ENCODE data around the gene TPPP.
A peak's percentile ranks its signal among the peaks of the same experiment; 100 is the strongest.
"Not testable (repeated sequence)": the region's sequence is repeated elsewhere in the genome, so short reads cannot be mapped to it uniquely, and the experiment has no call there.

The TPPP gene

DNA sequence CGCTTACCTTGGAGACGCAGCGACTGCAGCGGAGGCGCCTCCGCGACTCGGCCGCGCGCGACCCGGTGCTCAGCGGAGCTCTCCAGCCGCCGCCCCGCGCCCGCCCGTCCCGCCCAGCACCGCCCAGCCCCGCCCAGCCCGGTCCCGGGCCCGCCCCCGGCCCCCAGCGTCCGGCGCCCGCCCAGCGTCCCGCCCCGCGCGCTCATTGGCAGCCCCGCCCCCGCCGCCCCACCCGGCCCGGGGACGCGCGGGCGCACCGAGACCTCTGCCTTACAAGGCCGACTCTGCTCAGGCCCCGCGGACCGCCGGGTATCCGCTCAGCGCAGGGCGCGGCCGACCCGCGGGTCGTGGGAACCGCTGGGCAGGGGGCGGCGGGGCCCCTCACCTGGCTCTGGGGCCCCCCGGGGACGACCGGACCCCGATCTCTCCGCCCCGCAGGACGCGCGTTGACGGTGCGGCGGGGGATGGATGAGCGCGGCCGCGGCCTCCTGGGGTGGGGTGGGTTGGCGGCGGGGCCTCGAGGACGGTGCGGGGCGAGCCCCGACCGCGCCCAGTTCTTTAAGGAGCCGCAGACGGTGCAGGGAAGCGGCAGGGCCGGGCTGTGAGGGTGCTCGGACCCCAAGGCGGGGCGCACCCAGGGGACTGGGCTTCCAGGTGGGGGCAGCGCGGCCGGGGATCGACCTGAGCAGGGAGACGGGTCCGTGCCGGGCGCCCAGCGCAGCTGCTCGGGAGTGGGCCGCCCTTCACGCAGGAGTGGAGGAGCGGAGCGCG lies at the start of gene TPPP:
TPPP (minus strand) TSS at position 82 of the 771 bp plus-strand sequence. CDS start 15,292 bp downstream, outside the sequence.
- peak; percentile 54 to 60 for DNase-seq (ENCODE audit: low read depth in 2 of 2)

DNA sequence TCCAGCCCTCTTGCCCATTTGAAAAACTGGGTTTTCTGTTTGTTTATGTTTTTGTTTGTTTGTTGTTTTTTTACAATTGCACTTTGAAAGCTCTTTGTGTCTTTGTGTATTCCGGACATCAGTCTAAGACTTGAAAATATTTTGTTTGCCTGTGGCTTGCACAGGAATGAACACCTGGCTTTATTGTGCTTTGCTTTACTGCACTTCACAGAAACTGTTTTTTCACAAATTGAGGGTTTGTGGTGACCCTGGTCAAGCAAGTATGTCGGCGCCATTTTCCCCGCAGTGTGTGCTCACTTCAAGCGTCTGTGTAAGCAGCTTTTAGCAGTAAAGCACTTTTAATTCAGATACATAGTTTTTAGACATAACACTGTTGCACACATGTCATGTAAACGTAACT lies 49.1 kb upstream of the TPPP start:
- DNase-seq (ENCODE audit: low read depth in 2 of 2) = not testable (repeated sequence)

DNA sequence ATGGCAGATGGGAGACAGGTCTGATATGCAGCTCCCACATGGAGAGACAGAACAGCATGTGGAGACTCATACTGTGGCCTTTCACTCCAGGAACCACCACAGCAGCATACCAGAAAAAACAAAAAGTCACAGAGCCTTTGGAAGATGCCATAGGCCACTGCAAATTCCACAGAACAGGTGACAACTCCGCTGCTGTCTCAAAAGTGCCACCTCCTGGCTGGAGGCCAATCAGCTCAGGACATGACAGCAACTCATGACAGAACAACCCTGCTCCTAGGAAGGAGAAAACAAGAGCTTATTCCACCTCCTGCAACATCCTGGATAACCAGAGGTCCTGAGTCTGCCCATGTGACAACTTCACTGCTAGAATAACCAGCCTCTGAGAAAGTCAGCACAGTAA lies 41.0 kb upstream of the TPPP start:
- not testable (repeated sequence) for DNase-seq (ENCODE audit: low read depth in 2 of 2)

DNA sequence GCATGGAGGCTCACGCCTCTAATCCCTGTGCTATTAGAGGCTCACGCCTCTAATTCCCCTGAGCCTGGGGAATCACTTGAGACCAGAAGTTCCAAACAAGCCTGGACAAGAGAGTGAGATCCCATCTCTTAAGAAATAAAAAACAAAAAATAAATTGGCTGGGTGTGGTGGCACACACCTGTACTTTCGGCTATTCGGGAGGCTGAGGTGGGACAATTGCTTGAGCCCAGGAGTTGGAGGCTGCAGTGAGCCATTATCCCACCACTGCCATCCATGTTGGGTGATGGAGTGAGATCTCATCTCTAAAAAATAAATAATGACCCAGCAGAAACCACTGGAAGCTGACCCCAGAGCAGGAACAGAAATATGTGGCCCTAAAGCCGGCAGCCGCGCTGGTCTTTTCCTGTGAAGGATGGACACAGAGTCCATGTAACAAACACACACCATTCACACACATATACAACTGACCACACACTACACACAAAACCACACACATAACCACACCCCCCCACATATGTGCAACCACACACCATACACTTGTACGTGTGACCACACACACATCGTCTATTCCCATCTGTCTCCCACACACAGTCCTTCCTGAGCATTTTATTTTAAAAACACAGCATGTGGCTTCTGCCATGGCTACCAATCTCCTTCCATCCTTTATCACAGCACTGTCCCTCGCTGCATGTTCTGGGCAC lies 39.8 kb upstream of the TPPP start:
- not testable (repeated sequence) for DNase-seq (ENCODE audit: low read depth in 2 of 2)

DNA sequence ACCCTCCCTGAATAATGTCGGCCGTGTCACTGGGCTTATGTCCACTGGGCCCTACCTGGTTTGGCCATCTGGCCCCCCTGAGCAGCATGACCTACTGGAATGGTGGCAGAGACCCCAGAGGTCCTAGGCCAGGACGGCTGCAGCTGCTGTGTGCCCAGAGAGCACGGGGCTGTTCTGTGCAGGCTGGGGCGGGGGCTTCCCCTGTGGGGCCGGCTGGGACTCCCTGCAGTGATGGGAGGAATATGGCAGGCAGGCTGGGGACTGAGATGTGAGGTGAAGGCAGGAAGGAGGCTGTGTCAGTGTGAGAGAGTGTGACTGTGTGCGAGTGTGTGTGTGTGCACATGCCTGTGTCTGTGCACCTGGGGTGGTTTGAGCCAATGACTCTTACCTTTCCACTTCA lies 36.1 kb upstream of the TPPP start:
- DNase-seq (ENCODE audit: low read depth in 2 of 2) = not testable (repeated sequence)

DNA sequence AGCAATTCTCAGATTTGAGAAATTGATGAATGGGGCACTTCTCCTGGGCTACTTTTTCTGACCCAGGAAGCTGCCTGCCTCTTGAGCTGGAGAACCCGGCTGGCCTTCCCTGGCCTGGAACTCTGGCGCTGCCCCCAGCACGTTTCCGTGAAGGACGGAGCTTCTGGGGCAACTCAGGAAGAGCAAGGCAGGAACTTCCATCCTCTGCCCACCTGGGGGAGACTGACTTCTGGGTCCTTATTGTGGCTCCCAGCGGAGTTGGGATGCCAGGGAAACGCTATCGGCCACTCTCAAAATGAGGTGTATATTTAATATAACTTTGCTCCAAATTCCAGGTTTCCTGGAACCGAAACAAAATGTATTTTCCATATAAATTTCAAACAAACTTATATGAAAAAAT lies 33.9 kb upstream of the TPPP start:
- DNase-seq (ENCODE audit: low read depth in 2 of 2) = not testable (repeated sequence)

DNA sequence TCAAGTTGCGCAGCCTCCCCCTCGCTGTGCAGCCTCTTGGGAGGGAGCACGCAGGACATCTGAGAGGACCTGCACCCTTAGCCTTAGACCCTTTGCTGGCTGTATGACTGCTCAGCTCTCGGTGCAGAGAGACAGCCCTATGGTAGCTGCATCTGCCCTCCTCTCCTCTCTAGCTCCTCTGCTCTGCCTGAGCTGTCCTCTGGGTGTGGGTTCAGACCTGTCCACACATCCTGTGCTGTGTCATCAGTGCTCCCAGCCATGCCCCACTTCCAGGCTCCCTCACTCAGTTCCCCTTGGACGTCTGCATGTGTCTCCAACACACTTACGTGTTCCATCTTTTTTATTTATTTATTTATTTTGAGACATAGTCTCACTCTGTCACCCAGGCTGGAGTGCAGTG lies 30.7 kb upstream of the TPPP start:
- DNase-seq (ENCODE audit: low read depth in 2 of 2) = not testable (repeated sequence)

DNA sequence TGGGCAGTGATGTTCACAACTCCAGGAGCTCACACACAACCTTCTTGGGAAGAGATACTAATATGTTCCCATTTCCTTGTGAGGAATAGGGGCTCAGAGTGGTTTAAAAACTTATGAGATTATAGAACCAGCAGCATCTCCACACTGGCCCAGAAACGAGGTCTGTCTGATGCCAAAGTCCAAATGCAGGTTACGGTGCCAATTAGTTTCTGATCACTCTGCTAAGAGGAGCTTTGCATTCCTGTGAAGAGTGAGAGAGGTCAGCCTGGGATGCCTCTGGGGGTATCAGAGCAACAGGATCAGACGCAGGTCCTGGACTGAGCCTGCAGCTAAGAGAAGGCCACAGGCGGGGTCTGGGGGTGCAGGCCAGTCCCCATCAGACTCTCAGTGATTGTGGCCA lies 30.2 kb upstream of the TPPP start:
- not testable (repeated sequence) for DNase-seq (ENCODE audit: low read depth in 2 of 2)

DNA sequence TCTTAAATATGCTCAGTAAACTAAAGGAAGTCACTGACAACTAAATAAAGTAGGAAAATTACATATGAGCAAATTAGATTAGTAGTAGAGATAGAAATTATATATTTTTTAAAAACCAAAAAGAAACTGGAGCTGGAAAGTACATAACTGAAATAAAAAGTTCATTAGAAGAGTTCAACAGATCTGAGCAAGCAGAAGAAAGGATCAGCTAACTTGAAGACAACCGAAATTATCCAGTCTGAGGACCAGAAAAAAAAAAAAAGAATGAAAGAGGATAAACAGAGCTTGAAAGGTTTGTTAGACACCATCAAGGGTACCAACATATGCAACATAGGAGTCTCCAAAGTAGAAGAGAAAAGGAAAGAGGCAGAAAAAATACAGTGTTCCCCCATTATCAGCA lies 26.2 kb upstream of the TPPP start:
- not testable (repeated sequence) for DNase-seq (ENCODE audit: low read depth in 2 of 2)

DNA sequence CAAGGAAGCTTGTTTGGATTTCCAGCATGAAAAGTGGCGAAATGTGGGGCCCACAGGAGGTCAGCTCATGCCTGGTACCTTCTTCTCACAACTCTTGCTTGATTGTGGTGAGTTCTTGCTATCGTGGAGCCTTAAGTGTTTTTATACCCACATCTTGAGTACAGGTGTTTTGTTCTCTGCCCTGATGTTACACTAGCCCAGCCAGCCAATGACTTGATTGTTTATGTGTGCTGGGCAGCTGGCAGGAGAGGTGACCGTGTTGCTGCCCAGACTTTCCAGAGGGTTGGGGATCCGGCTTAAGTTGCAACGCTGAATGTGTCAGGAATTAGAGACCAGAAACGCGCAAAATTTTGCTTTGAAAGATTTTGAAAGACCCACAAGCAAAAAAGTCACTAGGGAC lies 24.0 kb upstream of the TPPP start:
- no peak for DNase-seq (ENCODE audit: low read depth in 2 of 2)

DNA sequence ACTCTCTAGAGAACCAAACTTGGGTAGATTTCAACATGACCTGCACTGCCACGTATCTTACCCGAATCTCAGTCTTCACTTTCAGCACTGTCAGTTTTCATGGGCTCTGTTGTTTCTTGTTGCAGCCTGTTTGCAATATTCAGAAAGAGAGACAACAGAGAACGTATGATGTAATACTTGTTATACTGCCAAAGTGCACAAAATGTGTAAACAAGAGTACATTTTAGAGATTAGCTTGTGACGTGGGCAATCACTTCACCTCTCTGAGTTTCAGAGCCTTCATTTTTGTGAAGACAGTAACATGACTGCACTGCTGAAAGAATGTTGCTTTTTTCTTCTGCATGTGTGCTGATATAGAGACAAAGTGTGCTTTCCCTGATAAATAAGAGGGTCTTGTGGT lies 23.6 kb upstream of the TPPP start:
- not testable (repeated sequence) for DNase-seq (ENCODE audit: low read depth in 2 of 2)

DNA sequence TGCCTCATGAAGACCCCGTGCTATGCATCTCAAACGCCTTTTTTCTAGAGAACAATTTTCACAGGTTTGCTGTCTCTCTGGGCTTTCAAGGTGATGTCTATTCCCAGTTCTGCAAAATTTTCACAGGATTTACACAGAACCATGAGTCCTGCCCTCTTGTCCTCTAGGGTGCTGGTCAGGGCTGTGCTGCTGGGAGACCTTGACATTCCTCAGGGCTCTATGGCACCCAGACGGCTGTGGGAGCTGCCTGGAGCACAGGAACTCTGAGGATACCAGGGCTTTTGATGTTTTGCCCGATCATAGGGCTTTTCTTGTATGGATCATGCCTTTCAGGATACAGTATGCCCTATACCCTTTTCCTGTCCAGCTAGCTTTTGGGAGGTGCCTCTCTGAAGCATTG lies 22.5 kb upstream of the TPPP start:
- not testable (repeated sequence) for DNase-seq (ENCODE audit: low read depth in 2 of 2)

DNA sequence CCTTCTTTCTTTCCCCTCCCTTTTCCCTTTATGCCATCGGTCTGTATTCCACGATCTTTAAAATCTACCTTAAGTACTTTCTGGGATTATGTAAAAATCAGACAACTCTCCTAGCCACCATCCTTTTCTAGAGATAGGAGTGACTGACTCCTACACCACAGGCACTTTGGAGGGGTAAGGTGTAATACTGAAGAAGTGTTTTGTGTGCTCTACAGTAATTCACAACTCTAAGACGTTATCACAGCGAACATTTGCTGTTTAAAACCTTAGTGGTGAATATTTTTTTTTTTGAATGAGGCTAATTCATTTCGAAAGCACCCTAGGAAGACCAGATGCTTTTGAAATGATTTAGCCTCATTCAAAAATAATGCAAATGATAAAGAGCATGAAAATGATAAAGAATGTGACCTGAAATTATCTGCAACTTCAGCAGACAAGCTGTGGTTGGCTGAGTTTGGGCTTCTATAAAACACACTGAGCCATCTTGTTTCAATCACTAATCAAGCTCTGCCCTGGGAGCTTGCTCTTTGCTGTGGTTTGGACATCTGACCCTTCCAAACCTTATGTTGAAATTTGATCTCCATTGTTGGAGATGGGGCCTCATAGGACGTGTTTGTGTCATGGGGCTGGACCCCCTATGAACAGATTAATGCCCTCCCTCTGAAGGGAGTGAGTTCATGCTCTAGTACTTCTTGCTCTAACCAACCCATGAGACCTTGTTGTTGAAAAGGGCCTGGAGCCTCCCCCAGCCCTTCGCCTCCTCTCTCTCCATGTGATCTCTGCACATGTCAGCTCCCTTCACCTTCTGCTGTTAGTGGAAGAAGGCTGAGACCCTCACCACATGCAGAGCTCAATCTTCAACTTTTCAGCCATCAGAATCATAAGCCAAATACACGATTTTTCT lies 21.3 kb upstream of the TPPP start:
- DNase-seq (ENCODE audit: low read depth in 2 of 2) = not testable (repeated sequence)

DNA sequence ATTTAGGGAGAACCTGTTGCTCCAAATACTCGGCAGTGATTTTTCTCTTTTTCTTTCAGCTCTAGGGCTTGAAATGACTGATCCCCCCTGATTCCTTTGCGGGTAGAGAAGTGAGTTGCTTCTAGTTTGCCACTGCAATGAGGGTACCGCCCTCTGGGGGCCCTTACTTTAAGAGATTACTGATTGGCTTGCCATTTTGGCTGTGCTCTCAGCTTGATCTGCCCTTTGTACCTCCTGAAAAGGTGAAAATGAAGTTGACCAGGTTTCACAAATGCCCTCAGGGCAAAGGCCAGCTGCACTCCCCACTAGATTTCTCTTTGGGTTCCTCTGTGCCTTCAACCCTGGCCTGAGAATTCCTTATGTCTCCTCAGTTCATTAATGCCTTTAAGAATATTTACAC lies 20.5 kb upstream of the TPPP start:
- not testable (repeated sequence) for DNase-seq (ENCODE audit: low read depth in 2 of 2)

DNA sequence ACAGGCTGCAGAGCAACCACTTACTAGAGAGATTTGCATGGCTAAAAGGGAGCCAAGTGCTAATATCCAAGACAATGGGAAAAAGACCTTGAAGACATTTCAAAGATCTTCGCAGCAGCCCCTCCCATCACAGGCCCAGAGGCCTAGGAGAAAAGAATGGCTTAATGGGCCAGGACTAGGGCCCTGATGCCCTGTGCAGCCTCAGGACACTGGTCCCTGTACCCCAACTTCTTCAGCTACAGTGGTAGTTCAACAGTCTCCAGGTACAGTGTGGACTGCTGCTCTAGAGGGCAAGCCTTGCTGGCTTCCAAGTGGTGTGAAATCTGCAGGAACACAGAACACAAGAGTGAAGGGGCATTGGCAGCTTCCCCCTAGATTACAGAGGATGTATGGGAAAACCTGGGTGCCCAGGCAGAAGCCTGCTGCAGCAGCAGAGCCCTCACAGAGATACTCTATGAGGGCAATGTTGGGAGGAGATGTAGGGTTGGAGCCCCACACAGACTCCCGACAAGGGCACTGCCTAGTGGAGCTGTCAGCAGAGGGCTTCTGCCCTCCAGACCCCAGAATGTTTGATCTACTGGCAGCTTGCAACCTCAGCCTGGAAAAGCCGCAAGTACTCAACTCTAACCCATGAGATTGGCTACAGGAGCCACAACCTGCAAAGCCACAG lies 15.8 kb upstream of the TPPP start:
- not testable (repeated sequence) for DNase-seq (ENCODE audit: low read depth in 2 of 2)

DNA sequence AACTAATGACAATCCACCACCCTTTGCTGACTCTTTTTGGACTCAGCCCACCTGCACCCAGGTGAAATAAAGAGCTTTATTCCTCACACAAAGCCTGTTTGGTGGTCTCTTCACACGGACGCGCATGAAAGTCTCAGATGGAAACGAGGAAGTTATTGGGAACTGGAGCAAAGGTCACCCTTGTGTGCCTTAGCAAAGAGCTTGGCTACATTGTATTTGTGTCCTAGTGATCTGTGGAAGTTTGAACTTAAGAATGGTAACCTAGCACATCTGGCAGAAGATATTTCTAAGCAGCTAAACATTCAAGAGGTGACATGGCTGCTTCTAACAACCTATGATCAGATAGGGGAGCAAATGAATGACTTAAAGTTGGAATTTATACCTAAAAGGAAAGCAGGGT lies 15.2 kb upstream of the TPPP start:
- DNase-seq (ENCODE audit: low read depth in 2 of 2) = not testable (repeated sequence)

DNA sequence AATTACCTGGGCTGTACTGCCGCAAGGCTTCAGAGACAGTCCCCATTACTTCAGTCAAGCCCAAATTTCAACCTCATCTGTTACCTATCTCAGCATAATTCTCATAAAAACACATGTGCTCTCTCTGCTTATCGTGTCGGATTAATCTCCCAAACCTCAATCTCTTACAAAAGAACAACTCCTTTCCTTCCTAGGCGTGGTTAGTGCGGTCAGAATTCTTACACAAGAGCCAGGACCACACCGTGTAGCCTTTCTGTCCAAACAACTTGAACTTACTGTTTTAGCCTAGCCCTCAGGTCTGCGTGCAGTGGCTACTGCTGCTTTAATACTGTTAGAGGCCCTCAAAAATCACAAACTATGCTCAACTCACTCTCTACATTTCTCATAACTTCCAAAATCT lies 13.0 kb upstream of the TPPP start:
- not testable (repeated sequence) for DNase-seq (ENCODE audit: low read depth in 2 of 2)

DNA sequence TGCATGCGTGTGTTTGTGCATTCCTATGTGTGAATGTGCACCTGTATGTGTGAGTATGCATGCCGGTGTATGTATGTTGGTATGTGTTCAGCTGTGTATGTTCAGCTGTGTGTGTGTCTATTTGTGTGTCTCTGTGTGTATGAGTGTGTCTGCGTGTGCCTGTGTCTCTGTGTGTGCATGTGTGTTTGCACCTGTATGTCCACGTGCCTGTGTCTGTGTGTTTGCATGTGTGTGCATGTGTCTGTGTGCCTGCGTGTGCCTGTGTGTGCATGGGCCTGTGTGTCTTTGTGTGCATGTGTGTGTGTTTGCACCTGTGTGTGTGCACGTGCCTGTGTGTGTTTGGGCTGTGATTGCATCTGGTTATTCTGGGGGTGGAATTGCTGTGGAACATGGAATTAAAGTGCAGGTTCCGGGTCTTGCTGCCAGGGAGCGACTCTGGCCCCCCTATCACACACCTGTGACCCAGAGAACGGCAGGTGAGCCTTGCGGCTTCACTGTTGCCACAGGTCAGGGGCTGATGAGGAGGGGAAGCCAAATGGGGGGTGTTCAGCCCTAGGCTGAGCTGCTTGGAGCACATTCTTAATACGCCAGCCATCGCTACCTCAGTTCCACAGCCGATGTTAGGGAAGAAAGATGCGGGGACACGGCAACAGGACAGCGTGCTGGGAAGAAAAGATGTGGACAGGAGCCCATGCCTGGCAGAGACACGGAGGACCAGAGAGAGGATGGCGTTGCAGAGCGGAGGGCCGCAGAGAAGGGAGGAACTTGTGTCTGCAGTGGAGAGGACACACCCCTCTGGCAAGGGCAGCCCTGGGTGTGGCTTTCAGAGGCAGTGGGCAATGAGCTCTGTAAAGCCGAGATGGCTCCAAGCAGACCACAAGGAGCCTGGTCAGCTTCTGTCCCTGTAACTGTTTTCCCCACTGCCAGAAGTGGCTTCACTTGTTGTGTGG lies 3.9 kb upstream of the TPPP start:
- not testable (repeated sequence) for DNase-seq (ENCODE audit: low read depth in 2 of 2)

DNA sequence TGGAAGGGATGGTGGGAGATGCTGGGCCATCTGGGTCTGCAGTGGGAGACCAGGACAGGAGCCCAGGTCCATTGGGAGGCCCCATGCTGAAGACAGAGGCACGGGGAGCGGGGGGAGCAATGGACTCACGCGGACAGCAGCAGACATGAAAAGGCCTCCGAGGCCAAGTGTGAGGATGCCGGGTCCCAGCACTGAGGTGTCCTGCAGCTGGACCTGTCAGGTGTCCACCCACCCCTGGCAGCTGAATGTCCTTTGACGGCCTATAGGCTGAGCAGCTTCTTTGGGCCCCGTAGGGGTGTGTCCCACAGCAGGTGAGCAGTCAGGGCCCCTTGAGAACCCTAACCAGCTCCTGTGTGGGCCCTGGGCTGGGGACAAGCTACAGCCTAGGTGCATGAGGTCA lies 3.0 kb upstream of the TPPP start:
- not testable (repeated sequence) for DNase-seq (ENCODE audit: low read depth in 2 of 2)

DNA sequence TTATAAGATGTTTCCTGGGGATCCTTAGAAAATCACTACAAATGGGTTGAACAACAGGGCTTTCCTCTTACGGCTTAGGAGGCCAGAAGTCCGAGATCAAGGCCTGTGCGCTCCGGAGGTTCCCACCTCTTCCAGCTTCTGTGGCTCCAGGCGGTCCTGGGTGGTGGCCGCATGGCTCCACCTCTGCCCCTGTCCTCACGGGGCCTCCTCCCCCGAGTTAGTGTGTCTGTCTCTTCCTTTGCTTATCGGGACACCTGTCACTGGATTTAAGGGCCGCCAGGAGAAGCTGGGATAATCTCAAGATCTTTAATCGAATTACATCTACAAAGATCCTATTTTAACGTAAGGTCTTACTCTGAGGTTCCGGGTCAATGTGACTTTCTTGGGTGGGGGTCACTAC lies 2.3 kb upstream of the TPPP start:
- DNase-seq (ENCODE audit: low read depth in 2 of 2) = not testable (repeated sequence)

Measured in stimulated activated CD8-positive, alpha-beta memory T cell treated with anti-CD3 and anti-CD28 coated beads, Interleukin-15, amount 100 ng/mL, for 4 hours (primary cell).